ENCODE data around the gene GADD45A. TPM values are rescaled to one million over a fixed set of nuclear protein-coding genes. Genes with fewer than 3 reads are reported as not detected.

Gene GADD45A
- total RNA-seq, 1 donor from 2014 or later = 151 TPM

GRCh38 chr1:67736750-67737149 lies 51.7 kb downstream of the GADD45A start:
- DNase-seq (ENCODE audit: low read depth) = no peak
- TF ChIP-seq, protein P1, sequence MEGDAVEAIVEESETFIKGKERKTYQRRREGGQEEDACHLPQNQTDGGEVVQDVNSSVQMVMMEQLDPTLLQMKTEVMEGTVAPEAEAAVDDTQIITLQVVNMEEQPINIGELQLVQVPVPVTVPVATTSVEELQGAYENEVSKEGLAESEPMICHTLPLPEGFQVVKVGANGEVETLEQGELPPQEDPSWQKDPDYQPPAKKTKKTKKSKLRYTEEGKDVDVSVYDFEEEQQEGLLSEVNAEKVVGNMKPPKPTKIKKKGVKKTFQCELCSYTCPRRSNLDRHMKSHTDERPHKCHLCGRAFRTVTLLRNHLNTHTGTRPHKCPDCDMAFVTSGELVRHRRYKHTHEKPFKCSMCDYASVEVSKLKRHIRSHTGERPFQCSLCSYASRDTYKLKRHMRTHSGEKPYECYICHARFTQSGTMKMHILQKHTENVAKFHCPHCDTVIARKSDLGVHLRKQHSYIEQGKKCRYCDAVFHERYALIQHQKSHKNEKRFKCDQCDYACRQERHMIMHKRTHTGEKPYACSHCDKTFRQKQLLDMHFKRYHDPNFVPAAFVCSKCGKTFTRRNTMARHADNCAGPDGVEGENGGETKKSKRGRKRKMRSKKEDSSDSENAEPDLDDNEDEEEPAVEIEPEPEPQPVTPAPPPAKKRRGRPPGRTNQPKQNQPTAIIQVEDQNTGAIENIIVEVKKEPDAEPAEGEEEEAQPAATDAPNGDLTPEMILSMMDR (conservative IDR thresholded peaks at IDR 0.05; ENCODE audit: low read depth, low read length) = no peak
- peak overlapping the region; percentile 7 for H3K4me3 ChIP-seq (ENCODE audit: low read depth, low read length)

DNA sequence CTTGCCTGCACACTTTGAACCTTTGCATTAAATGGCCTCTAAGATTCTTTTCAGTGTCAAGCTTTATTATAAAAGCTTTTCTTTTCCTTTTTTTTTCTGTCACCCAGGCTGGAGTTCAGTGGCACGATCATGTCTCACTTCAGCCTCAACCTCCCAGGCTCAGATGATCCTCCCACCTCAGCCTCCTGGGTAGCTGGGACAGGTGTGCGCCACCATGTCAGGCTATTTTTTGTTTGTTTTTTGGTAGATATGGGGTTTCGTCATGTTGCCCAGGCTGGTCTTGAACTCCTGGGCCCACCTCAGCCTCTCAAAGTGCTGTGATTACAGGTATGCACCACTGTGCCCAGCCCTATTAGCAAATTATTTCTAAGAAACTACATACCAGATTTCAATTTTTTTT lies 52.9 kb downstream of the GADD45A start:
- TF ChIP-seq, protein P1 (conservative IDR thresholded peaks at IDR 0.05; ENCODE audit: low read depth, low read length) = no peak
- no peak for DNase-seq (ENCODE audit: low read depth)
- no peak overlapping the region for H3K4me3 ChIP-seq (ENCODE audit: low read depth, low read length)

Other genes with a start within 250 kb of the GADD45A start
- 67.1 and 95.4 TPM in 2 replicates for gene GNG12, start 148.3 kb downstream of the GADD45A start, total RNA-seq

All from epithelial cell of proximal tubule (primary cell).